GM23338 (cell line): ENCODE measurements around the gene POLD2. TPM values are rescaled to one million over a fixed set of nuclear protein-coding genes. Genes with fewer than 3 reads are reported as not detected.

ENCODE experiments used
- ATAC-seq: fragments of 200-7000 bp; cut with Tn5 transposase; 3 replicates; pipeline ENCODE4 v1.9.1; 2020
- DNase-seq: peaks from one replicate; pipeline ENCODE4 v3.0.0-alpha.2; 2015; ENCODE audit warnings: low spot score
- H2AFZ ChIP-seq: fragments of 200-600 bp; sonication (generic); 2 replicates; pipeline ENCODE4 v1.8.0; 2016; ENCODE audit warnings: antibody characterized with exemption, mild to moderate bottlenecking, moderate library complexity
- H3F3A ChIP-seq: fragments of 200-600 bp; sonication (generic); replicated peaks from 2 replicates; pipeline ENCODE4 v1.8.0; 2017; ENCODE audit warnings: antibody characterized with exemption, mixed run types, low read depth
- H3K27ac ChIP-seq: fragments of 200-600 bp; sonication (generic); 2 replicates; pipeline ENCODE4 v1.6.1; 2016; ENCODE audit warnings: low read depth
- H3K27me3 ChIP-seq: fragments of 200-600 bp; sonication (generic); 2 replicates; pipeline ENCODE4 v1.8.0; 2016; ENCODE audit warnings: mild to moderate bottlenecking, mixed run types, moderate library complexity; ENCODE audit not compliant: insufficient read depth
- H3K36me3 ChIP-seq: fragments of 200-600 bp; sonication (generic); 2 replicates; pipeline ENCODE4 v1.8.0; 2016; ENCODE audit warnings: mild to moderate bottlenecking; ENCODE audit not compliant: insufficient read depth
- H3K4me1 ChIP-seq: fragments of 200-600 bp; sonication (generic); 2 replicates; pipeline ENCODE4 v1.8.0; 2016; ENCODE audit warnings: mild to moderate bottlenecking, moderate library complexity; ENCODE audit not compliant: insufficient read depth
- H3K4me2 ChIP-seq: fragments of 200-600 bp; sonication (generic); 2 replicates; pipeline ENCODE4 v1.7.1; 2017; ENCODE audit warnings: mixed run types
- H3K4me3 ChIP-seq: fragments of 200-600 bp; sonication (generic); 2 replicates; pipeline ENCODE4 v1.6.1; 2016; ENCODE audit warnings: mixed run types
- H3K79me2 ChIP-seq: fragments of 200-600 bp; sonication (generic); replicated peaks from 2 replicates; pipeline ENCODE4 v1.8.0; 2017; ENCODE audit warnings: mild to moderate bottlenecking; ENCODE audit not compliant: insufficient read depth
- H3K9me2 ChIP-seq: fragments of 200-600 bp; sonication (generic); 2 replicates; pipeline ENCODE4 v1.8.0; 2017; ENCODE audit not compliant: insufficient read depth
- H4K20me1 ChIP-seq: fragments of 200-600 bp; sonication (generic); replicated peaks from 2 replicates; pipeline ENCODE4 v1.8.0; 2017; ENCODE audit warnings: mild to moderate bottlenecking; ENCODE audit not compliant: insufficient read depth
- H3K27ac Mint-ChIP-seq: 2 replicates; pipeline ENCODE4 v1.8.0; 2020; ENCODE audit warnings: inconsistent platforms, mild to moderate bottlenecking, moderate library complexity, mixed read lengths
- H3K27me3 Mint-ChIP-seq: 3 replicates; pipeline ENCODE4 v1.8.0; 2022; ENCODE audit warnings: low read depth, mild to moderate bottlenecking, moderate library complexity, mixed read lengths, inconsistent platforms; ENCODE audit not compliant: insufficient read depth, poor library complexity
- H3K36me3 Mint-ChIP-seq: 3 replicates; pipeline ENCODE4 v1.8.0; 2021; ENCODE audit warnings: low read depth, mild to moderate bottlenecking, inconsistent platforms, moderate library complexity, mixed read lengths
- H3K4me1 Mint-ChIP-seq: 3 replicates; pipeline ENCODE4 v1.8.0; 2020; ENCODE audit warnings: mild to moderate bottlenecking, inconsistent platforms, mixed read lengths
- H3K4me3 Mint-ChIP-seq: 3 replicates; pipeline ENCODE4 v1.8.0; 2021; ENCODE audit warnings: moderate library complexity, mild to moderate bottlenecking, inconsistent platforms, mixed read lengths
- H3K9me3 Mint-ChIP-seq: 3 replicates; pipeline ENCODE4 v1.8.0; 2020; ENCODE audit warnings: moderate library complexity, mild to moderate bottlenecking, inconsistent platforms, mixed read lengths
- EZH2 ChIP-seq: fragments of 200-600 bp; sonication (generic); IDR thresholded peaks from one replicate; pipeline ENCODE4 v1.8.0; 2017; ENCODE audit warnings: antibody characterized with exemption, mild to moderate bottlenecking, low read depth; ENCODE audit not compliant: unreplicated experiment
- JUNB ChIP-seq: IDR thresholded peaks from one replicate; pipeline ENCODE4 v1.6.1; 2016; ENCODE audit warnings: antibody characterized with exemption; ENCODE audit not compliant: unreplicated experiment
- polyA plus RNA-seq: library from polyadenylated mRNA; unstranded; fragments of >200 nt; fragmentation: Nextera tagmentation; extraction: Ambion mirVana; gene quantifications from 2 replicates; pipeline ENCODE4 v1.2.1, GENCODE V29; 2016
- total RNA-seq: library from RNA; depleted of rRNA; stranded (reverse); fragments of >200 nt; shearing (Covaris generic); gene quantifications from 2 replicates; pipeline ENCODE4 v1.2.3, GENCODE V29; 2014
- TF ChIP-seq, protein P1 (sequence below): IDR thresholded peaks from 2 replicates; pipeline ENCODE4 v1.6.1; 2016; ENCODE audit warnings: antibody characterized with exemption
- TF ChIP-seq, protein P2 (sequence below): fragments of 250-450 bp; sonication (Bioruptor Pico); IDR thresholded peaks from 2 replicates; pipeline ENCODE4 v1.5.0; 2020; ENCODE audit warnings: mild to moderate bottlenecking, moderate library complexity

POLD2 gene
- total and polyA plus RNA-seq, 2 experiments from 2014 or later: 101 to 127 TPM

- DNase-seq (no peak), ATAC-seq (no peak)
- Mint-ChIP-seq H3K9me3 (no peaks in the 10 kb centered on the region), H3K27ac (no peak overlapping the region), H3K36me3 (no peaks in the 10 kb centered on the region), H3K4me3 (no peak overlapping the region), H3K27me3 (peaks cover 14% of the 10 kb centered on the region), H3K4me1 (peaks cover 18% of the 10 kb centered on the region)
- TF ChIP-seq, protein P1, sequence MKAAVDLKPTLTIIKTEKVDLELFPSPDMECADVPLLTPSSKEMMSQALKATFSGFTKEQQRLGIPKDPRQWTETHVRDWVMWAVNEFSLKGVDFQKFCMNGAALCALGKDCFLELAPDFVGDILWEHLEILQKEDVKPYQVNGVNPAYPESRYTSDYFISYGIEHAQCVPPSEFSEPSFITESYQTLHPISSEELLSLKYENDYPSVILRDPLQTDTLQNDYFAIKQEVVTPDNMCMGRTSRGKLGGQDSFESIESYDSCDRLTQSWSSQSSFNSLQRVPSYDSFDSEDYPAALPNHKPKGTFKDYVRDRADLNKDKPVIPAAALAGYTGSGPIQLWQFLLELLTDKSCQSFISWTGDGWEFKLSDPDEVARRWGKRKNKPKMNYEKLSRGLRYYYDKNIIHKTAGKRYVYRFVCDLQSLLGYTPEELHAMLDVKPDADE: no peak
- TF ChIP-seq JUNB (no peak), EZH2 (no peak)
- TF ChIP-seq, protein P2, sequence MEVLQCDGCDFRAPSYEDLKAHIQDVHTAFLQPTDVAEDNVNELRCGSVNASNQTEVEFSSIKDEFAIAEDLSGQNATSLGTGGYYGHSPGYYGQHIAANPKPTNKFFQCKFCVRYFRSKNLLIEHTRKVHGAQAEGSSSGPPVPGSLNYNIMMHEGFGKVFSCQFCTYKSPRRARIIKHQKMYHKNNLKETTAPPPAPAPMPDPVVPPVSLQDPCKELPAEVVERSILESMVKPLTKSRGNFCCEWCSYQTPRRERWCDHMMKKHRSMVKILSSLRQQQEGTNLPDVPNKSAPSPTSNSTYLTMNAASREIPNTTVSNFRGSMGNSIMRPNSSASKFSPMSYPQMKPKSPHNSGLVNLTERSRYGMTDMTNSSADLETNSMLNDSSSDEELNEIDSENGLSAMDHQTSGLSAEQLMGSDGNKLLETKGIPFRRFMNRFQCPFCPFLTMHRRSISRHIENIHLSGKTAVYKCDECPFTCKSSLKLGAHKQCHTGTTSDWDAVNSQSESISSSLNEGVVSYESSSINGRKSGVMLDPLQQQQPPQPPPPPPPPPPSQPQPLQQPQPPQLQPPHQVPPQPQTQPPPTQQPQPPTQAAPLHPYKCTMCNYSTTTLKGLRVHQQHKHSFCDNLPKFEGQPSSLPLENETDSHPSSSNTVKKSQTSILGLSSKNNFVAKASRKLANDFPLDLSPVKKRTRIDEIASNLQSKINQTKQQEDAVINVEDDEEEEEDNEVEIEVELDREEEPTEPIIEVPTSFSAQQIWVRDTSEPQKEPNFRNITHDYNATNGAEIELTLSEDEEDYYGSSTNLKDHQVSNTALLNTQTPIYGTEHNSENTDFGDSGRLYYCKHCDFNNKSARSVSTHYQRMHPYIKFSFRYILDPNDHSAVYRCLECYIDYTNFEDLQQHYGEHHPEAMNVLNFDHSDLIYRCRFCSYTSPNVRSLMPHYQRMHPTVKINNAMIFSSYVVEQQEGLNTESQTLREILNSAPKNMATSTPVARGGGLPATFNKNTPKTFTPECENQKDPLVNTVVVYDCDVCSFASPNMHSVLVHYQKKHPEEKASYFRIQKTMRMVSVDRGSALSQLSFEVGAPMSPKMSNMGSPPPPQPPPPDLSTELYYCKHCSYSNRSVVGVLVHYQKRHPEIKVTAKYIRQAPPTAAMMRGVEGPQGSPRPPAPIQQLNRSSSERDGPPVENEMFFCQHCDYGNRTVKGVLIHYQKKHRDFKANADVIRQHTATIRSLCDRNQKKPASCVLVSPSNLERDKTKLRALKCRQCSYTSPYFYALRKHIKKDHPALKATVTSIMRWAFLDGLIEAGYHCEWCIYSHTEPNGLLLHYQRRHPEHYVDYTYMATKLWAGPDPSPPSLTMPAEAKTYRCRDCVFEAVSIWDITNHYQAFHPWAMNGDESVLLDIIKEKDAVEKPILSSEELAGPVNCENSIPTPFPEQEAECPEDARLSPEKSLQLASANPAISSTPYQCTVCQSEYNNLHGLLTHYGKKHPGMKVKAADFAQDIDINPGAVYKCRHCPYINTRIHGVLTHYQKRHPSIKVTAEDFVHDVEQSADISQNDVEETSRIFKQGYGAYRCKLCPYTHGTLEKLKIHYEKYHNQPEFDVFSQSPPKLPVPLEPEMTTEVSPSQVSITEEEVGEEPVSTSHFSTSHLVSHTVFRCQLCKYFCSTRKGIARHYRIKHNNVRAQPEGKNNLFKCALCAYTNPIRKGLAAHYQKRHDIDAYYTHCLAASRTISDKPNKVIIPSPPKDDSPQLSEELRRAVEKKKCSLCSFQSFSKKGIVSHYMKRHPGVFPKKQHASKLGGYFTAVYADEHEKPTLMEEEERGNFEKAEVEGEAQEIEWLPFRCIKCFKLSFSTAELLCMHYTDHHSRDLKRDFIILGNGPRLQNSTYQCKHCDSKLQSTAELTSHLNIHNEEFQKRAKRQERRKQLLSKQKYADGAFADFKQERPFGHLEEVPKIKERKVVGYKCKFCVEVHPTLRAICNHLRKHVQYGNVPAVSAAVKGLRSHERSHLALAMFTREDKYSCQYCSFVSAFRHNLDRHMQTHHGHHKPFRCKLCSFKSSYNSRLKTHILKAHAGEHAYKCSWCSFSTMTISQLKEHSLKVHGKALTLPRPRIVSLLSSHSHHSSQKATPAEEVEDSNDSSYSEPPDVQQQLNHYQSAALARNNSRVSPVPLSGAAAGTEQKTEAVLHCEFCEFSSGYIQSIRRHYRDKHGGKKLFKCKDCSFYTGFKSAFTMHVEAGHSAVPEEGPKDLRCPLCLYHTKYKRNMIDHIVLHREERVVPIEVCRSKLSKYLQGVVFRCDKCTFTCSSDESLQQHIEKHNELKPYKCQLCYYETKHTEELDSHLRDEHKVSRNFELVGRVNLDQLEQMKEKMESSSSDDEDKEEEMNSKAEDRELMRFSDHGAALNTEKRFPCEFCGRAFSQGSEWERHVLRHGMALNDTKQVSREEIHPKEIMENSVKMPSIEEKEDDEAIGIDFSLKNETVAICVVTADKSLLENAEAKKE (CRISPR knock-in tag): no peak
- no peak overlapping the region for H3K27ac ChIP-seq
- peaks cover 9% of the 10 kb centered on the region; the same call in 1 of the 2 replicates for H3K27me3 ChIP-seq
- no peaks in the 10 kb centered on the region for H3K79me2 ChIP-seq
- no peak overlapping the region for H2AFZ ChIP-seq
- H3K4me2 ChIP-seq: no peak overlapping the region
- H3F3A ChIP-seq: no peaks in the 10 kb centered on the region
- no peak overlapping the region for H3K4me3 ChIP-seq
- H3K9me2 ChIP-seq: no peaks in the 10 kb centered on the region
- H3K36me3 ChIP-seq: no peaks in the 10 kb centered on the region
- H4K20me1 ChIP-seq: no peaks in the 10 kb centered on the region
- peaks cover 8% of the 10 kb centered on the region for H3K4me1 ChIP-seq
Observed at GRCh38 chr7:44150966-44151941, 27.9 kb upstream of the POLD2 start.
